HFF-Myc (cell line): ENCODE measurements around the gene C1R.
"Not testable (repeated sequence)": the region's sequence is repeated elsewhere in the genome, so short reads cannot be mapped to it uniquely, and the experiment has no call there.

Experiments
- DNase-seq: peaks from one replicate; pipeline ENCODE4 v3.0.0-alpha.2; 2011; ENCODE audit warnings: low read depth; ENCODE audit errors: extremely low read depth
- H3K4me3 ChIP-seq: replicated peaks from 2 replicates; pipeline ENCODE4 v1.5.1; 2011; ENCODE audit warnings: low read depth, mild to moderate bottlenecking, control low read depth, low read length
- CTCF ChIP-seq: IDR thresholded peaks from 2 replicates; pipeline ENCODE4 v1.5.1; 2012; ENCODE audit warnings: mild to moderate bottlenecking, low read depth, low read length, control low read depth; ENCODE audit errors: missing control alignments

The C1R gene

DNA sequence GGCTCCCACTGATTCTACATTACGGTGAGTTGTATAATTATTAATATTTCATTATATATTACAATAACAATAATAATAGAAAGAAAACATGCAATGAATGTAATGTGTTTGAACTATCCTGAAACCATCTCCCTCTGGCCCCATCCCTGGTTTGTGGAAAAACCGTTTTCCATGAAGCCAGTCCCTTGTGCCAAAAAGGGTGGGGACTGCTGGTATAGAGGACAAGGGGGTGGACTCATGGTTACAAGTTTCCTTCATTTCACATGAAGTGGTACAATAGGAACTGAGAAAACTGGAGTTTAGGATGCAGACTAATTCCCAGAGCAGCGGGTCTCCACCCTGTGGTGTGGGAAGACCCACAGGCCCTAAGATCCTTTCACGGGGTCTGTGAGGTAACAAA lies 19.8 kb upstream of the C1R start:
- no peak for TF ChIP-seq CTCF
- DNase-seq: no peak
- no peak overlapping the region for H3K4me3 ChIP-seq

DNA sequence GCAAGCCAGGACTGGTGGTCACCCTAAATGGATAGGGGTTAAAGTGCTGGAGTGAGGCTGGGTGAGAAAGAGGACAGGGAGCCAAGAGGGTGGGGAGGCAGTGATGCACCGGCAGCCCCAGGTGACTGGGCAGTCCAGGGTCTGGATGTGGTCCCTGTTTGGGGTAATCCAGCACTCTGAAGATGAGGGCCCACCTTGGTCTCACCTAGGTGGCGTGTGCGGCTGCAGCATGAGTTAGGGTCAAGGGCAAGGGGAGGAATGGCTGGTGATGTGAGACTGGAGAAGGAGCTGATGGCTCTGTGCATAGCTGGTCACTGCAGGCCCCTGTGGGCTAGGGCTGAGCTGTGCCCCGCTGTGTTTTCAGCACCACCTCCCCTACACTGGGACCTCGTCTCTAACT lies 18.4 kb upstream of the C1R start:
- H3K4me3 ChIP-seq: no peak overlapping the region
- no peak for DNase-seq

DNA sequence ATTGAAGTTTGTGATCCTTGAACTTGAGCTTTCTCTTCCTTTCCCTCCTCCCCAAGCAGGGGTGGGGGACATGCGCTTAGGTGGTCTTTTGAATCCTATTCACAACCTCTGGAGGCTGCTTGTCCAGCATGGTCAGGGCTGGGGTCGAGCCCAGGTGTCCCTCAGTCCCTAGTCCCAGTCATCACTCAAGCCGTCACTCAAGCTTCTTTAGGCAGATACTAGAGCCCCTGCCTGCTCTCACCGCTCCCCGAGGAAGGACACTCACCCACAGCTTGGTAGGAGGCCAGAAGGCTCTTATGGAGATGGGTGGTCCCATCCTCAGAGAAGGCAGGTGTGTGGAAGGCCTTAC lies 17.3 kb upstream of the C1R start:
- TF ChIP-seq CTCF: no peak
- no peak for DNase-seq
- H3K4me3 ChIP-seq: peak overlapping the region; percentile 72

More for the DNA sequence above, 18.4 kb upstream of the C1R start:
- no peak for TF ChIP-seq CTCF

GRCh38 chr12:7108796-7109571 lies 16.7 kb upstream of the C1R start, which contains the start of gene C1RL:
Gene C1RL, minus strand, starts transcription at chr12:7109214. Its CDS starts 34 bp downstream, at chr12:7109180.
- H3K4me3 ChIP-seq: peak within 1 kb of the TSS; percentile 72
- peak; percentile 97 for TF ChIP-seq CTCF
- peak; percentile 63 for DNase-seq

DNA sequence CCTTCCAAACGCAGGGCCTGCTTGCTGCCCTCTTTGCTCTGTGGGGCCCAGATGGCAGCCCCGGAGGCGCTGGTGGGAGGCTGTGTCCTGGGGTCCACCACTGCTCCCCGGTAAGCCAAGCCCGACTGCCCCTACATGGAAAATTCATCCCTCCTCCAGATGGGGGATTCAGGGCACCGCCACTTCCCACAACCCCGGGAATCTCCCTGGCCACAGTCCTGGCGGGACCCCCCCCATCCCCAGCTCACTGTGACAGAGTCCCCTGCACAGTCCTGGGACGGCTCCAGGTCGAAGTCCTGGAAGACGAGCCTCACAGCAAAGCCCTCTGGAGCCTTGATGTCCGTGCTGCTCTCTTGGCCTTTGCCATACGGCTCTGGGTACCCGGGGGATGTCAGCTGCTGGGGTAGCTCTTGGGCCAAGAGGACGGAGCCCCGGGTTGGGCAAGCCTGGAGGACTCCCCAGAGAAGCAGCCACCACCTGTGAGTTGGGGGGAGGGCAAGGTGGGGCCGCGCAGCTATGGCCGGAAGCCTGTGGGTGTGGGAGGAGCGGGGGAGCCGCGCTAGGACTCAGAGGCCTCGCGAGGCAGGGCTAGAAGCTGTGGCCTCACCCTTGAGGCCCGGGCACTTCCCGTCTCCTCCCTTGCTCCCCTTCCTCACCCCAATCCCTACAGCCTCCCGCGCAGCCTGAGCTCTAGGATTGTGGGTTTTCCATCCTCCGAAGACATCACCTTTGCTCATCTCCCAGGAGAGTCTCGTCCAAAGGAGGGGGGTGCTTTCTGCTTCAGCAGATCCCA lies 16.0 kb upstream of the C1R start:
- H3K4me3 ChIP-seq: peak overlapping the region; percentile 72
- TF ChIP-seq CTCF: no peak
- DNase-seq: no peak

DNA sequence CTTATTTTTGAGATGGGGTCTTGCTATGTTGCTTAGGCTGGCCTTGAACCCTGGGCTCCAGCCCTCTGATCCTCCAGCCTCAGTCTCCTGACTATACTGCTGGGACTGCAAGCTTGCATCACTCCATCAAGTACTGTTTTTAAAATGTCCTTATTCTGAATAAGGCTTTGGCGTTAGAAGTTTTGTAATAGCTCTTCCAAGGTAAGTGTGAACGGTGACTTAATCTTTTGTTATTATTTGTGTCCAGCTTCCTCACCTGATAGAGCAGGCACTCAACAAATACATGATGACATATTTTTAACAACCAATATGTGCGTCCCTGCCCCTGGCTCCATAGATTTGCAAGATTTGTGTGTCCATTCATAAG lies 15.4 kb upstream of the C1R start:
- peak overlapping the region; percentile 72 for H3K4me3 ChIP-seq
- TF ChIP-seq CTCF: no peak
- no peak for DNase-seq

GRCh38 chr12:7107181-7107580 lies 14.9 kb upstream of the C1R start:
- not testable (repeated sequence) for DNase-seq
- H3K4me3 ChIP-seq: peak overlapping the region; percentile 72; the same call in 1 of the 2 replicates
